ENCODE data around the gene LRRC8C.
A peak's percentile ranks its signal among the peaks of the same experiment; 100 is the strongest.

Gene LRRC8C

DNA sequence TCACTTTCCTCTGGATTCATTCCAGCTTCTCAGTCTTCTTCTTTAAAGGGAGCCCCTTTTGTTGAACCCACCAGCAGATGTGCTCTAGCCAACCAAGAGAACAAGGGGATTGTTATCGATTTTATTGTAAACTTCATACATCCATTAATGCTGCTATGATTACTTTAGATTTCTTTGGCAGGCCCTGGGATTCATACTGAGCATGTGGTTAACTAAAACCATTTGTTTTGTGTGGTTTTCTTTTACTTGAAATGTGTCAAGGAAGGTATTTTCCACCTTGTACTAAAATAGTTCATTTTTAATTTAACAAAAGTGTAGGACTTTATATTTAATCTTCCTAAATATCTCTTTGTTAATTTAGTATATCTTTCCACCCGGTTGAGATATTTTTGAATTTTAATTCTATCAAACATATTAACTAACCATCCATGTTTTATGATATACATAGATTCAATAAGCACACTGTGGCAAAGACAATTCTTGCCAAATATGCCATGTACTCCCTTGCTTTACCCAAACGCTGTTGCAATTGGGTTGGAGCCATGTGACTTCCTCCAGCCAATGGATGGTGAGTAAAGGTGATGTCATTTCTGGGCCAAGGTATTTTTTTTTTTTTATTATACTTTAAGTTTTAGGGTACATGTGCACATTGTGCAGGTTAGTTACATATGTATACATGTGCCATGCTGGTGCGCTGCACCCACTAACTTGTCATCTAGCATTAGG lies 113.7 kb downstream of the LRRC8C start:
- H3K27me3 ChIP-seq (ENCODE audit: control insufficient read depth, insufficient read depth, low read length) = no peaks in the 10 kb centered on the region
- H3K27ac ChIP-seq (ENCODE audit: low read length) = no peak overlapping the region
- no peak overlapping the region for H3K9ac ChIP-seq (ENCODE audit: low read length)
- H3K4me1 ChIP-seq (ENCODE audit: control insufficient read depth, low read depth, low read length) = no peaks in the 10 kb centered on the region
- no peaks in the 10 kb centered on the region for H3K9me3 ChIP-seq (ENCODE audit: control insufficient read depth, low read depth, low read length)
- no peak overlapping the region for H3K4me3 ChIP-seq (ENCODE audit: low read length)
- no peaks in the 10 kb centered on the region for H3K36me3 ChIP-seq (ENCODE audit: control insufficient read depth, low read depth, low read length)

DNA sequence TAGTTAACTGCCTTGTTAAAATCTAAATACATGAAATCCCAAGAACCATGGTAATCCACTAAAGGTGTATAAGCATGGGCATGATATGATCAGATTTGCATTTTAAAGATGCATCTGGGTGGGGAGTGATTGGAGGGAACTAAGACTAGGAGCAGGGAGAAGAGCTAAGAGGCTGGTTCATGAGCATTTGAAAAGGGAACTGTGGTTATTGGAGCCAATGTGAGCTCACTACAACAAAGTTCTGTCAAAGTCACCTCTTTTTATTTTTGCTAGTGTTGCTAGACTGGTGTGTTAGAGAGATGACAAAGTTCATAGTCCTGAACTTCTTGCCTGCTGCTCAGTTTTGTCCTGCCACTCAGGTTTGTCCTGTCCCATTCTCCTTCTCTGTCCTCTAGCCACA lies 120.8 kb downstream of the LRRC8C start:
- Histone ChIP-seq H3K27me3 (ENCODE audit: control insufficient read depth, insufficient read depth, low read length) (no peaks in the 10 kb centered on the region), H3K4me1 (ENCODE audit: control insufficient read depth, low read depth, low read length) (no peaks in the 10 kb centered on the region), H3K4me3 (ENCODE audit: low read length) (no peak overlapping the region), H3K9me3 (ENCODE audit: control insufficient read depth, low read depth, low read length) (no peaks in the 10 kb centered on the region), H3K9ac (ENCODE audit: low read length) (no peak overlapping the region), H3K27ac (ENCODE audit: low read length) (no peak overlapping the region), H3K36me3 (ENCODE audit: control insufficient read depth, low read depth, low read length) (no peaks in the 10 kb centered on the region)

DNA sequence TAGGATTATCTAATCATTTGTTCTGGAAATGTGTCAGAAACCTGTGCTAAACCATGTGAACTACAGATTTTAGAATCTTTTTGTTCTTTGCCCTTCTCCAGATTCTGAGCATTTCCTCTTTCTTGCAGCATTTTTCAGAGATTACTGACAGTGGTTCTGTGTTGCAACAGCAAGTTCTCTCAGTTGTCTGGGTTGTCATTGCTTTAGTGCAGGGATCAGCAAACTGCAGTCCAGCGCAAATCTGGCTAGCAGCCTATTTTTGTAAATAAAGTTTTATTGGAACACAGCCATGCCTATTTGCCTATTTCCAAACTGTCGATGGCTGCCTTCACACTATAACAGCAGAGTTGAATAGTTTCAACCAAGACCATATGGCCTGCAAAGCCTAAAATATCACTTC lies 121.6 kb downstream of the LRRC8C start:
- no peaks in the 10 kb centered on the region for H3K9me3 ChIP-seq (ENCODE audit: control insufficient read depth, low read depth, low read length)
- H3K4me3 ChIP-seq (ENCODE audit: low read length) = no peak overlapping the region
- H3K27ac ChIP-seq (ENCODE audit: low read length) = no peak overlapping the region
- H3K9ac ChIP-seq (ENCODE audit: low read length) = no peak overlapping the region
- H3K36me3 ChIP-seq (ENCODE audit: control insufficient read depth, low read depth, low read length) = no peaks in the 10 kb centered on the region
- no peaks in the 10 kb centered on the region for H3K27me3 ChIP-seq (ENCODE audit: control insufficient read depth, insufficient read depth, low read length)
- H3K4me1 ChIP-seq (ENCODE audit: control insufficient read depth, low read depth, low read length) = no peaks in the 10 kb centered on the region

DNA sequence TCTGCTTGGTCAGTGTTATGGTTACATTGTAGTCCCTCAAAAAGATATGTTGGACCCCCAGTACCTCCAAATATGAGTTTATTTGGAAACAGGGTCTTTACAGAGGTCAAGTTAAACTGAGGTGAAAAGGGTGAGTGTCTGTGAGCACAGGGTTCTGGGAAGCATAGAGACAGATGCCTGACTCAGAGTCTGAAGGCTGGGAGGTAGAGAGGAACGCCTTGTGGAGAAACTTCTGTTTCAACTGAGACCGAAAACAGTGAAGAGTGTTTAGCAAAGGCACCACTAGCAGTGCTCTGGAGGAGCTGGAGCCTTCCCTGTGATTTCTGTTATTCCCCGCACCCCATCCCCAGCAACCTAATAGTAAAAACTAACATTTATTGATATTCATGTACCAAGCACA lies 122.7 kb downstream of the LRRC8C start:
- Histone ChIP-seq H3K9me3 (ENCODE audit: control insufficient read depth, low read depth, low read length) (no peaks in the 10 kb centered on the region), H3K27ac (ENCODE audit: low read length) (no peak overlapping the region), H3K27me3 (ENCODE audit: control insufficient read depth, insufficient read depth, low read length) (no peaks in the 10 kb centered on the region), H3K4me3 (ENCODE audit: low read length) (no peak overlapping the region), H3K9ac (ENCODE audit: low read length) (no peak overlapping the region), H3K36me3 (ENCODE audit: control insufficient read depth, low read depth, low read length) (no peaks in the 10 kb centered on the region), H3K4me1 (ENCODE audit: control insufficient read depth, low read depth, low read length) (no peaks in the 10 kb centered on the region)

DNA sequence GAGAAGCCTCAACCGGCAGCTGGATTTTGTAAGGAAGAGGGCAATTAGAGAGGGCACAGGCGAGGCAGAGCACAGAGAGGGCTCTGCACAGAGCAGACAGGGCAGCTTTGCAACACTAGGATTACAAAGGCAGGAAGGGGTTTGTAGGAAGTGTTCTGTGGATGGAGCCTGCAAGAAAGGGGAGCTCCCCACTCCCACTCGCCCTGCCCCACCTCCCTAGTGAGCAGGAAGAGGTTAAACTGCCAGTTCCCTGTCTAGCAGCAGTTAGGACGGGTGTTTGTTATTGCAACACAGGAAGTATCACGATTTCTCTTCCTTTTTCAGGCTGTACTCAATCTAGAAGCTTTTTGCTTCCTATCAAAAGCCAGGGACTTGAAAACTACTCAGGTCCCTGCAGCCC lies 124.6 kb downstream of the LRRC8C start:
- peaks cover 2% of the 10 kb centered on the region for H3K4me1 ChIP-seq (ENCODE audit: control insufficient read depth, low read depth, low read length)
- peaks cover 10% of the 10 kb centered on the region for H3K27me3 ChIP-seq (ENCODE audit: control insufficient read depth, insufficient read depth, low read length)
- no peaks in the 10 kb centered on the region for H3K9me3 ChIP-seq (ENCODE audit: control insufficient read depth, low read depth, low read length)
- no peaks in the 10 kb centered on the region for H3K36me3 ChIP-seq (ENCODE audit: control insufficient read depth, low read depth, low read length)
- H3K9ac ChIP-seq (ENCODE audit: low read length) = no peak overlapping the region
- no peak overlapping the region for H3K27ac ChIP-seq (ENCODE audit: low read length)
- no peak overlapping the region for H3K4me3 ChIP-seq (ENCODE audit: low read length)

DNA sequence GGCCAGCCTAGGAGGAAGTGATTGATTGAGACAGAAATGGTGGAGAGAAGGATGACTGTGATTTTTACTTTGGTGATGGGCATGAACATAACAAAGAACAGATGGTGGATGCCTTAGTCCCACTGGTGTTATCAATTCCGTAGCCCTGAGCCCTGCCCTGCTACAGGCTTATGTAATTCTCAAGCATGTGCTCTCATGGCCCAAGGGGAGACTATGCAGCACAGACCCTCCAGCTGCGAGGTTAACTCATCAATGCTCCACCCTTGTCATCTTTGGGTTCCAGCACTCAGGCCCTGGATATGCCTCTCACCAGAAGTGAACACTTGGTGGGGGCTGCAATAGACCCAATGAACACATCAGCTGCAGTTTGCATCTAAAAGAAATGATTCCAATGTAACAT lies 125.2 kb downstream of the LRRC8C start:
- H3K27me3 ChIP-seq (ENCODE audit: control insufficient read depth, insufficient read depth, low read length) = peaks cover 14% of the 10 kb centered on the region
- H3K9ac ChIP-seq (ENCODE audit: low read length) = no peak overlapping the region
- no peaks in the 10 kb centered on the region for H3K36me3 ChIP-seq (ENCODE audit: control insufficient read depth, low read depth, low read length)
- no peak overlapping the region for H3K4me3 ChIP-seq (ENCODE audit: low read length)
- H3K27ac ChIP-seq (ENCODE audit: low read length) = no peak overlapping the region
- no peaks in the 10 kb centered on the region for H3K9me3 ChIP-seq (ENCODE audit: control insufficient read depth, low read depth, low read length)
- H3K4me1 ChIP-seq (ENCODE audit: control insufficient read depth, low read depth, low read length) = peaks cover 3% of the 10 kb centered on the region

DNA sequence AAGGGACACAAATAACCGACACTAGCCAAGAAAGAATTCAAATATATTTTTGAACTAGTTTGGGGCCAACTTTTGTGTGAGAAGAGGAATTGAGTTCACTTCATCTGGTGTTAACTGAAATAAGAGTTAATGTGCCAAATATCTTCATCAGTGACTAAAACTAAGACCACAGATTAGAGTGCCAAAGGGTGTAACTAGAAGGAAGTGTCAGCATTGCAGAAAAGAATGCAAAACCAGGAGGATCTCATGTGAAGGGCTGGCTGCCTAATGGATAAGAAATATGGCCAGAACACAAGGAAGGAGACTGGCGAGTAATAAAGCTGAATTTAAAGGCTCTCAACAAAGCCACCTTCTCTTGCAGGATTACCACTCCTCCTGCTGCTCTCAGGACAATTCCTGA lies 126.1 kb downstream of the LRRC8C start:
- H3K9ac ChIP-seq (ENCODE audit: low read length) = no peak overlapping the region
- no peak overlapping the region for H3K4me3 ChIP-seq (ENCODE audit: low read length)
- H3K27ac ChIP-seq (ENCODE audit: low read length) = no peak overlapping the region
- H3K36me3 ChIP-seq (ENCODE audit: control insufficient read depth, low read depth, low read length) = no peaks in the 10 kb centered on the region
- peaks cover 22% of the 10 kb centered on the region for H3K27me3 ChIP-seq (ENCODE audit: control insufficient read depth, insufficient read depth, low read length)
- H3K9me3 ChIP-seq (ENCODE audit: control insufficient read depth, low read depth, low read length) = no peaks in the 10 kb centered on the region
- H3K4me1 ChIP-seq (ENCODE audit: control insufficient read depth, low read depth, low read length) = peaks cover 6% of the 10 kb centered on the region

DNA sequence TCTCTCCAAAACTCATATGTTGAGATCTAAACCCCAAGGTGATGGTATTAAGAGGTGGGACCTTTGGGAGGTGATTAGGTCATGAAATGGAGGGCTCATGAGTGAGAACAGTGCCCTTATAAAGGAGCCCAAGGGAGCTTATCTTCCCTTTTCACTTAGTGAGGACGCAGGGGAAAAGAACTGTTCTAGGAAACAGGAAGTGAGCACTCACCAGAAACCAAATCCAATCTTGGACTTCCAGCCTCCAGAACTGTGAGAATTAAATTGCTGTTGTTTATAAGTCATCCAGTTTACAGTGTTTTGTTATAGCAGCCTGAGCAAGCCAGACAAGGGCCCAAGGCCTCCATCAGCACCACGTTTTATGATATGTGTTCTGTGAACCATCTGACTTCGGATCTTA lies 127.6 kb downstream of the LRRC8C start:
- Histone ChIP-seq H3K27ac (ENCODE audit: low read length) (no peak overlapping the region), H3K9ac (ENCODE audit: low read length) (no peak overlapping the region), H3K36me3 (ENCODE audit: control insufficient read depth, low read depth, low read length) (no peaks in the 10 kb centered on the region), H3K9me3 (ENCODE audit: control insufficient read depth, low read depth, low read length) (no peaks in the 10 kb centered on the region), H3K27me3 (ENCODE audit: control insufficient read depth, insufficient read depth, low read length) (peaks cover 31% of the 10 kb centered on the region), H3K4me1 (ENCODE audit: control insufficient read depth, low read depth, low read length) (peaks cover 6% of the 10 kb centered on the region), H3K4me3 (ENCODE audit: low read length) (no peak overlapping the region)

DNA sequence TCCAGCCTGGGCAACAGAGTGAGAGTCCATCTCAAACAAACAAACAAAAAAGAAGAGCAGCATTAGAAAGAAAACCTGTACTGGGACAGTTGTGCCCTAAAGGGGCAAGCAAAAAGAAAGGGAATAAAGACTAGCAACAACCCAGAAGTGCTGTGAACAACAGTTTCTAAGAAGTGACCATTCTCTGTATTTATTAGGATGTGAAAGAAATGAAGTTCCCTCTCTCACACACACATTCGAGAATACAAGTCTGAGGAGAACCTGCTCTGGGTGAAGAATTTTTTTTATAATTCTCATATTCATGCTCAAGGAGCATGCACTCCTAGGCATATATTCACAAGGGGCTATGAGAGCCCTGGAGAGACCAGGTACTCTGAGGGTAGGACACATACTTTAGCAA lies 128.4 kb downstream of the LRRC8C start:
- Histone ChIP-seq H3K36me3 (ENCODE audit: control insufficient read depth, low read depth, low read length) (no peaks in the 10 kb centered on the region), H3K27me3 (ENCODE audit: control insufficient read depth, insufficient read depth, low read length) (peaks cover 31% of the 10 kb centered on the region), H3K4me1 (ENCODE audit: control insufficient read depth, low read depth, low read length) (peaks cover 6% of the 10 kb centered on the region), H3K9me3 (ENCODE audit: control insufficient read depth, low read depth, low read length) (no peaks in the 10 kb centered on the region), H3K4me3 (ENCODE audit: low read length) (no peak overlapping the region), H3K9ac (ENCODE audit: low read length) (no peak overlapping the region), H3K27ac (ENCODE audit: low read length) (no peak overlapping the region)

DNA sequence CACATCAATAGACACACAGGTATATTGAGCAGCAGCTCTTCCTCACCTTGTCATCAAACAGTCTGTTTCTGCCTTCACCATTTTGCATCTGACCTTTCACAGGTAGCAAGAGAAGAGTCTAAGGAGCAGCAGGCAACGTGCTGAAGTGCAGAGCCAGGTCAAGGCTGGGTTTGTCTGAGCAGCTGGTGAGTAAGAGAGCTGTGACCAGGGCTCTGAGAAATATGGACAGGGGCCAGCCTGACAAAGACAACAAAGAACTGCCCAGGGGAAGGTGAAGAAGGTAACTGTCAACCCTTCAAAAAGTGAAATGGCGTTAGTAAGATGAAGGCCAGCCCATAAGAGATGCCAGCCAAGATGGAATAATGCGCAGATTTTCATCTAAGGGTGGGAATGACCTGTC lies 129.0 kb downstream of the LRRC8C start:
- Histone ChIP-seq H3K27me3 (ENCODE audit: control insufficient read depth, insufficient read depth, low read length) (peaks cover 31% of the 10 kb centered on the region), H3K27ac (ENCODE audit: low read length) (no peak overlapping the region)

DNA sequence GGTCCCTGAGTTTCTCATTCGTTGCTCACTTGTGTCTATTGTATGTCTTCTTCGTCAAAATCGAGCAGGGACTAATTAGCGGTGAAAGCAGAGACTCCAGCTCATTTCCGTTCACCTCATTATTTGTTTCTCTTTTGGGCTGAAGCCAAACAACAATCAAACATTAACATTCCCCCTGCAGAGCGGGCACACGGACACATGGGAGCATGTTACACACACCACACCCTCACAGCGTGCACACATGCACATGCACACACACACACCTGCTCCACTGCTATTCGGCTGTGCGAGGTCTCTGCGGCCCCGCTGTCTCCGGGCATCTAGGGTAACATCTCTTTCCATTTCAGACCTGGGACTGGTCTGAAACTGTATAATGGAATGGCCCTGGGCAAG lies 129.5 kb downstream of the LRRC8C start:
- Histone ChIP-seq H3K9ac (ENCODE audit: low read length) (no peak overlapping the region), H3K36me3 (ENCODE audit: control insufficient read depth, low read depth, low read length) (no peaks in the 10 kb centered on the region), H3K9me3 (ENCODE audit: control insufficient read depth, low read depth, low read length) (no peaks in the 10 kb centered on the region), H3K27ac (ENCODE audit: low read length) (no peak overlapping the region), H3K4me3 (ENCODE audit: low read length) (peak overlapping the region; percentile 66), H3K27me3 (ENCODE audit: control insufficient read depth, insufficient read depth, low read length) (peaks cover 31% of the 10 kb centered on the region), H3K4me1 (ENCODE audit: control insufficient read depth, low read depth, low read length) (peaks cover 6% of the 10 kb centered on the region)

More for the DNA sequence above, 129.0 kb downstream of the LRRC8C start:
- H3K9me3 ChIP-seq (ENCODE audit: control insufficient read depth, low read depth, low read length) = no peaks in the 10 kb centered on the region
- no peaks in the 10 kb centered on the region for H3K36me3 ChIP-seq (ENCODE audit: control insufficient read depth, low read depth, low read length)
- H3K4me1 ChIP-seq (ENCODE audit: control insufficient read depth, low read depth, low read length) = peaks cover 6% of the 10 kb centered on the region
- no peak overlapping the region for H3K4me3 ChIP-seq (ENCODE audit: low read length)
- no peak overlapping the region for H3K9ac ChIP-seq (ENCODE audit: low read length)
